ENCODE data around the gene TAF11L5. TPM values are rescaled to one million over a fixed set of nuclear protein-coding genes. Genes with fewer than 3 reads are reported as not detected.
A peak's percentile ranks its signal among the peaks of the same experiment; 100 is the strongest.

The TAF11L5 gene
- total and polyA plus RNA-seq, 2 of the 8 experiments (the other 6 are each of a cell fraction or from before 2014, with no cell fraction given): not detected

DNA sequence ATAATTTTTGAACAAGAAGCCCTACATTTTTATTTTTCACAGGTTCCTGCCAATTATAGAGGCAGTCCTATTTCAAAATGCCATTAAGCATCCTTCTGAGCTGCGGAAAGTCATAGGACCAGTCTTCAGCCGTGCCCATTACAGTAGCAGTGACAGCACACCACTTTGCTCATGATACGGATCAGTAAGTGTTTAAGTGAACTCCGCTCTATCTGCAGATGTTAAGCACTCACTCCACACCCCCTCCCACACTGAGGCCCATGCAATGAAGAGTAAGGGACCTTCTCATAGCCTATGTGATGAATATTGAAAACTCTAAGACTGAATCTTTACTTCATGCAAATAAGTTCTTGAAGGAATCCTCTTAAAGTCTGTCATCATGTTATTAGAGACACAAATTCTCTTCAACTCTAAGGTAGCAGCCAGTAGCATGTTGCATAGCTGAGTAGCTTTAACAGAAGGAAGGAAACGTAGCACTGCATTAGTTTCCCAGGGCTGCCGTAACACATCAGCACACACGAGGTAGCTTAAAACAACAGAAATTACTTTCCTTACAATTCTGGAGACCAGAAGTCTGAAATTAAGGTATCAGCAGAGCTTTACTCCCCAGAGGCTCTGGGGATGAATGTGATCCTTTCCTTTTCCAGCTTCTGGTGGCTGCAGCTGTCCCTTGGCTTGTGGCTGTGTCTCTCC, 47.3 kb upstream of the TAF11L5 start:
- CTCF ChIA-PET (ENCODE audit: partially characterized antibody): interaction anchor here (3.2 kb wide), 1 partner anchor 12 kb away, joined by 8 read pairs; no protein-coding TSS in a partner anchor
- DNase-seq (ENCODE audit: low read depth in 1 of 2, low spot score in 2 of 2): no peak
- no peak for TF ChIP-seq EP300 (IDR thresholded peaks at IDR 0.05; ENCODE audit: borderline replicate concordance in 1 of 2, low read depth in 2 of 2, low read length in 2 of 2)
- TF ChIP-seq, protein P1, sequence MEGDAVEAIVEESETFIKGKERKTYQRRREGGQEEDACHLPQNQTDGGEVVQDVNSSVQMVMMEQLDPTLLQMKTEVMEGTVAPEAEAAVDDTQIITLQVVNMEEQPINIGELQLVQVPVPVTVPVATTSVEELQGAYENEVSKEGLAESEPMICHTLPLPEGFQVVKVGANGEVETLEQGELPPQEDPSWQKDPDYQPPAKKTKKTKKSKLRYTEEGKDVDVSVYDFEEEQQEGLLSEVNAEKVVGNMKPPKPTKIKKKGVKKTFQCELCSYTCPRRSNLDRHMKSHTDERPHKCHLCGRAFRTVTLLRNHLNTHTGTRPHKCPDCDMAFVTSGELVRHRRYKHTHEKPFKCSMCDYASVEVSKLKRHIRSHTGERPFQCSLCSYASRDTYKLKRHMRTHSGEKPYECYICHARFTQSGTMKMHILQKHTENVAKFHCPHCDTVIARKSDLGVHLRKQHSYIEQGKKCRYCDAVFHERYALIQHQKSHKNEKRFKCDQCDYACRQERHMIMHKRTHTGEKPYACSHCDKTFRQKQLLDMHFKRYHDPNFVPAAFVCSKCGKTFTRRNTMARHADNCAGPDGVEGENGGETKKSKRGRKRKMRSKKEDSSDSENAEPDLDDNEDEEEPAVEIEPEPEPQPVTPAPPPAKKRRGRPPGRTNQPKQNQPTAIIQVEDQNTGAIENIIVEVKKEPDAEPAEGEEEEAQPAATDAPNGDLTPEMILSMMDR (IDR thresholded peaks at IDR 0.05; ENCODE audit: control extremely low read depth in 1 of 3, insufficient read depth in 1 of 3, low read depth in 1 of 3, low read length in 3 of 3): no peak

More for the DNA sequence above, 47.3 kb upstream of the TAF11L5 start:
- Histone ChIP-seq H3K79me2 (ENCODE audit: control insufficient read depth in 1 of 2, insufficient read depth in 2 of 2, low read length in 2 of 2) (no peaks in the 10 kb centered on the region), H2BK5ac (ENCODE audit: low read depth, low read length) (no peak overlapping the region), H2BK15ac (ENCODE audit: low read length) (no peak overlapping the region), H3K4ac (replicated peaks; ENCODE audit: insufficient read length, low read depth, low read length) (no peak overlapping the region), H2BK120ac (replicated peaks; ENCODE audit: low read depth, low read length) (no peak overlapping the region), H4K8ac (ENCODE audit: extremely low read depth, insufficient read depth, low read length) (no peak overlapping the region), H4K20me1 (replicated peaks in 1 of 2; ENCODE audit: control insufficient read depth in 1 of 2, insufficient read depth in 2 of 2, low read length in 2 of 2) (no peaks in the 10 kb centered on the region), H4K5ac (ENCODE audit: insufficient read length, low read depth, low read length) (no peak overlapping the region), H3K4me2 (ENCODE audit: insufficient read depth in 1 of 2, low read depth in 2 of 2, low read length in 2 of 2) (no peak overlapping the region), H3K79me1 (ENCODE audit: low read depth, low read length) (no peaks in the 10 kb centered on the region), H2AFZ (ENCODE audit: low read length) (0 out of 2 replicates have a peak overlapping the region, but pooled peaks have one; percentile 79), H3K18ac (ENCODE audit: extremely low read depth, low read length) (no peak overlapping the region), H3K56ac (replicated peaks; ENCODE audit: insufficient read length, low read depth, low read length) (no peak overlapping the region), H4K91ac (replicated peaks; ENCODE audit: insufficient read length, low read length) (no peak overlapping the region), H3K4me3 (ENCODE audit: extremely low read depth in 1 of 4, insufficient read depth in 2 of 4, low read depth in 3 of 4, low read length in 4 of 4) (no peak overlapping the region), H2BK12ac (ENCODE audit: low read depth, low read length) (no peak overlapping the region), H3K23ac (ENCODE audit: insufficient read length) (no peak overlapping the region), H3K27me3 (replicated peaks in 1 of 4; ENCODE audit: control insufficient read depth in 3 of 4, extremely low read depth in 1 of 4, insufficient read depth in 3 of 4, low read length in 3 of 4) (no peaks in the 10 kb centered on the region), H3K36me3 (ENCODE audit: control insufficient read depth in 2 of 4, insufficient read depth in 4 of 4, low read length in 3 of 4) (no peaks in the 10 kb centered on the region), H3K14ac (ENCODE audit: insufficient read length) (no peak overlapping the region), H3K27ac (ENCODE audit: low read depth, low read length) (no peak overlapping the region), H3K9ac (replicated peaks in 1 of 4; ENCODE audit: extremely low read depth in 1 of 4, low read depth in 3 of 4, low read length in 3 of 4) (no peak overlapping the region), H2BK20ac (ENCODE audit: low read length) (no peak overlapping the region), H3K23me2 (ENCODE audit: low read depth, low read length) (no peaks in the 10 kb centered on the region), H3K4me1 (replicated peaks in 1 of 4; ENCODE audit: control insufficient read depth in 3 of 4, insufficient read depth in 4 of 4, low read length in 3 of 4) (no peaks in the 10 kb centered on the region), H3K9me3 (ENCODE audit: insufficient read depth in 2 of 2, low read depth in 1 of 2, low read length in 1 of 2) (no peaks in the 10 kb centered on the region), H2AK5ac (ENCODE audit: low read depth, low read length) (no peak overlapping the region)
- 95% methylated on average over 7 of the region's 7 CpGs; no CpG with 5 or more reads in 1 of the 2 experiments for WGBS, 2 experiments (ENCODE audit: extremely low coverage in 1 of 2, insufficient coverage in 1 of 2, insufficient read length in 1 of 2, insufficient replicate concordance in 2 of 2, low coverage in 1 of 2, low lambda C conversion rate in 2 of 2, missing lambda C conversion rate in 1 of 2)
- POLR2A ChIA-PET (ENCODE audit: partially characterized antibody): no interaction called here
- FAIRE-seq: no peak

Measured in H1 (cell line).